Measurements from ENCODE around the gene BAZ1A. TPM values are rescaled to one million over a fixed set of nuclear protein-coding genes. Genes with fewer than 3 reads are reported as not detected.

BAZ1A gene
- total RNA-seq, 3 donors from 2014 or later, result 34.1 to 65.3 (median 61.0) TPM

DNA sequence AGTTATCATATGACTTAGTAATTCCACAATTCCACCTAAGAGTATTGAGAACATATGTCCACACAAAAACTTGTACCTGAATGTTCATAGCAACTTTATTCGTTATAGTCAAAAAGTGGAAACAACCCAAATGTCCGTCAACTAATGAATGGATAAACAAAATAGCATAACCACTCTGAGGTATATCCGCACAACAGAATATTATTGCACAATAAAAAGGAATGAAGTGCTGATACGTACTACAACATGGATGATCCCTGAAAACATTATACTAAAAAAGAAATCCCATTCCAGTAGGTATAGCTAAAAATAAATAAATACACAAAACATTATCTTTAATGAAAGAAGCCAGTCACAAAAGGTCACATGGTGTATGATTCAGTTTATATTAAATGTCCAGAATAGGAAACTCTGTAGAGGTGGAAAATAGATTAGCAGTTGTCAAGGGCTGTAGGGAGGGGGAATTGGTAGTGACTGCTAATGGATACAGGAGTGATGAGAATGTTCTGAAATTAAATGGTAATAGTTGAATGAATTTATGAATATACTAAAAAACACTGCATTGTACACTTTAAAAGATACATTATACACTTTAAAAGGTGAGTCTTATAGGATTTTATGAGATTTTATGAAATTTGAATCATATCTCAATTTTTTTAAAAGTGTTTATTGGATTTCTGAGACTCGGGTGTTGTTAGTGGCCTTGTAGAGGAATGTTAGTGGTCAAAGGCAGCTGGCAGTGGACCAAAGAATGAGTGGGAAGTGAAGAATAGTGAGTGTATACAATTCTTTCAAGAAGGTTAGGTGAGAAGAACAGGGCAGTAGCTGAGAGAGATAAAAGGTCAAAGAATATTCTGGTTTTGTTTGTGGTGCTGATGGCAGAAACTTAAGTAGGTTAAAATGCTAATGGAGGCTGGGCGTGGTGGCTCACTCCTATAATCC, 36.3 kb upstream of the BAZ1A start:
- Histone ChIP-seq H3K9me3 (no peaks in the 10 kb centered on the region), H3K36me3 (no peaks in the 10 kb centered on the region), H3K4me3 (no peak overlapping the region), H3K4me1 (no peaks in the 10 kb centered on the region), H3K27ac (no peak overlapping the region), H3K27me3 (no peaks in the 10 kb centered on the region)
- intact Hi-C loops (cut with DNase I; ENCODE audit: low total_unique reads), result no loop called here
- no peak for DNase-seq (ENCODE audit: low spot score in 2 of 2)
- TF ChIP-seq POLR2A (IDR thresholded peaks at IDR 0.05) (no peak), POLR2AphosphoS5 (IDR thresholded peaks at IDR 0.05) (no peak)
- TF ChIP-seq, protein P1, sequence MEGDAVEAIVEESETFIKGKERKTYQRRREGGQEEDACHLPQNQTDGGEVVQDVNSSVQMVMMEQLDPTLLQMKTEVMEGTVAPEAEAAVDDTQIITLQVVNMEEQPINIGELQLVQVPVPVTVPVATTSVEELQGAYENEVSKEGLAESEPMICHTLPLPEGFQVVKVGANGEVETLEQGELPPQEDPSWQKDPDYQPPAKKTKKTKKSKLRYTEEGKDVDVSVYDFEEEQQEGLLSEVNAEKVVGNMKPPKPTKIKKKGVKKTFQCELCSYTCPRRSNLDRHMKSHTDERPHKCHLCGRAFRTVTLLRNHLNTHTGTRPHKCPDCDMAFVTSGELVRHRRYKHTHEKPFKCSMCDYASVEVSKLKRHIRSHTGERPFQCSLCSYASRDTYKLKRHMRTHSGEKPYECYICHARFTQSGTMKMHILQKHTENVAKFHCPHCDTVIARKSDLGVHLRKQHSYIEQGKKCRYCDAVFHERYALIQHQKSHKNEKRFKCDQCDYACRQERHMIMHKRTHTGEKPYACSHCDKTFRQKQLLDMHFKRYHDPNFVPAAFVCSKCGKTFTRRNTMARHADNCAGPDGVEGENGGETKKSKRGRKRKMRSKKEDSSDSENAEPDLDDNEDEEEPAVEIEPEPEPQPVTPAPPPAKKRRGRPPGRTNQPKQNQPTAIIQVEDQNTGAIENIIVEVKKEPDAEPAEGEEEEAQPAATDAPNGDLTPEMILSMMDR (IDR thresholded peaks at IDR 0.05), result no peak

DNA sequence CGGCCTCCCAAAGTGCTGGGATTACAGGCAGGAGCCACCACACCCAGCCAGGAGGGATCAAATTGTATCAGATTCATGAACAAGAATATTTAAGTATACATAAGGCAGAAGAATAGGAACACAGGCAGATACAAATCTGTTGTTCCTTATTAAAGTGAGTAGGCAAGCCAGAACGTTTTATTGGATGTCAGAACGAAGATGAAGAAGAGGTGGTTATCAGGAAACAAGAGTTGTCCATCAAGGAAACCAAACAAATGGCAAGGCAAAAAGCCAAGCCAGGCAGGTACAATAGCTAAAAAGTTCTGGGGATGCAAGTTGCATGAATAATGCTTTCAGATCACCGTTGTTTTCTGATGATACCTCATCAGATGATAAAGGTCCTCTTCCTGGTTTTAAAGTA, 31.1 kb upstream of the BAZ1A start:
- Histone ChIP-seq H3K9me3 (no peaks in the 10 kb centered on the region), H3K27me3 (no peaks in the 10 kb centered on the region), H3K4me1 (no peaks in the 10 kb centered on the region), H3K4me3 (no peak overlapping the region), H3K27ac (no peak overlapping the region), H3K36me3 (no peaks in the 10 kb centered on the region)
- intact Hi-C loops (cut with DNase I; ENCODE audit: low total_unique reads), result no loop called here
- TF ChIP-seq, protein P1 (IDR thresholded peaks at IDR 0.05), result no peak
- TF ChIP-seq POLR2A (IDR thresholded peaks at IDR 0.05) (no peak), POLR2AphosphoS5 (IDR thresholded peaks at IDR 0.05) (no peak)
- DNase-seq (ENCODE audit: low spot score in 2 of 2), result no peak

DNA sequence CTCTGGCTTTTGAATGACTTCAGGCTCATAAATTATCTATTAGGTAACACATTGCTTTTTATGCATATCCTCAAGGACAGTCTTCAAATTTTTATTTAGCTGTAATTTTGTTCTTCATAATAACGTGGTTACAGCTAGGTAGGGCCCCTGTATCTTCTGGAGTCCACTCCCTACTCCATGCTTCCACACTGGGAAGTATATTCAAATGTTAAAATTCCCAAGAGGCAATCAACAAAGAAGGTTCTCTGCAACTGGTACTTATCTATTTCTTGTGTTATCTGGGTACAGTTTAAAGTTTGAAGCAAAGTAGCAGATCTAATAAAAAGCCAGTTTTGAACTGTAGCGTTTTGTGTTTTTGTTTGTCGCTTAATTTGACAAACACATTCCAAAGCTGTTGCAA, 20.1 kb upstream of the BAZ1A start:
- no peaks in the 10 kb centered on the region for H3K9me3 ChIP-seq
- no peak for TF ChIP-seq POLR2A (IDR thresholded peaks at IDR 0.05)
- TF ChIP-seq POLR2AphosphoS5 (IDR thresholded peaks at IDR 0.05), result no peak
- TF ChIP-seq, protein P1 (IDR thresholded peaks at IDR 0.05), result no peak
- no peaks in the 10 kb centered on the region for H3K36me3 ChIP-seq
- H3K4me1 ChIP-seq, result no peaks in the 10 kb centered on the region
- DNase-seq (ENCODE audit: low spot score in 2 of 2), result no peak
- H3K4me3 ChIP-seq, result no peak overlapping the region
- H3K27ac ChIP-seq, result no peak overlapping the region
- intact Hi-C loops (cut with DNase I; ENCODE audit: low total_unique reads), result no loop called here
- H3K27me3 ChIP-seq, result no peaks in the 10 kb centered on the region

DNA sequence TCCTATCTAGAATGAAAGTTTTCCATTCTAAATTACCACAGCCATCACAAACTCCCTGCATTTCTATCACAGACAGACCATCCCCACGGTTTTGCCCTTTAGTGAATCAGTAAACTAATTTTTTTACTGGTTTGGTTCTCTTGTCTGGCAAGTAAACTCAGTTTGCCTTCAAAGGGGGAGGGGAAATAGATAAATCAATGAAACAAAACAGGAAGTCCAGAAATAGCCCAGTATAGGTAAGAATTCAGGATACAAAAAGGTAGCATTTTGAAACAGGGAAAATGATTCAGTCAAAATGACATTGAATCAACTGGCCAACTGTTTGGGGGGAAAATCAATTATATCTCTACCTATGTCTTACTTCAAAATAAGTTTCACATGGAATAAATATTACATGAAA, 15.8 kb upstream of the BAZ1A start:
- Histone ChIP-seq H3K4me3 (no peak overlapping the region), H3K4me1 (no peaks in the 10 kb centered on the region), H3K27ac (no peak overlapping the region), H3K9me3 (no peaks in the 10 kb centered on the region), H3K27me3 (no peaks in the 10 kb centered on the region), H3K36me3 (no peaks in the 10 kb centered on the region)
- DNase-seq (ENCODE audit: low spot score in 2 of 2), result no peak
- TF ChIP-seq, protein P1 (IDR thresholded peaks at IDR 0.05), result no peak
- no peak for TF ChIP-seq POLR2AphosphoS5 (IDR thresholded peaks at IDR 0.05)
- TF ChIP-seq POLR2A (IDR thresholded peaks at IDR 0.05), result no peak
- intact Hi-C loops (cut with DNase I; ENCODE audit: low total_unique reads), result no loop called here

DNA sequence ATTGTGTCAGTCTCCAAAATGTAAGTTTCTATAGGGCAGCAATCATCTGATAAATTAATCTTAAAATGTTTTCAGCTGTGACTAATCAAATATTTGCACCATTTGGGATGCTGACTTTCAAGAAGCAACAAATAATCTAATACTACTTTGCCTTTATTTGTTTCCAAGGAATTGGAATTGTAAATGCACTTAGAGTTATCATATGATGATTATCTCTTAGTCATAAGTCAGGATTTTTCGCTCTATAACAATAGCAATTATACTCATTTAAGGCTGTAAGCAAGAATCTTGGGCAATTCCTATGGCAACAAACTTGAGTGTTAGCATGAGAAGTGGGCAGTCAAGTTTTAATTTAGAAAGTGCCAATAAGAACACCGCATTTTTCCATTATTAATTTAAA, 13.0 kb upstream of the BAZ1A start:
- no peaks in the 10 kb centered on the region for H3K4me1 ChIP-seq
- no peaks in the 10 kb centered on the region for H3K36me3 ChIP-seq

More for the DNA sequence above, 13.0 kb upstream of the BAZ1A start:
- no peak overlapping the region for H3K27ac ChIP-seq
- DNase-seq (ENCODE audit: low spot score in 2 of 2), result no peak
- TF ChIP-seq POLR2A (IDR thresholded peaks at IDR 0.05) (no peak), POLR2AphosphoS5 (IDR thresholded peaks at IDR 0.05) (no peak)
- TF ChIP-seq, protein P1 (IDR thresholded peaks at IDR 0.05), result no peak
- H3K4me3 ChIP-seq, result no peak overlapping the region
- intact Hi-C loops (cut with DNase I; ENCODE audit: low total_unique reads), result no loop called here
- no peaks in the 10 kb centered on the region for H3K27me3 ChIP-seq
- H3K9me3 ChIP-seq, result no peaks in the 10 kb centered on the region
